Calu3 (cell line): ENCODE measurements around the gene BCL11A. TPM values are rescaled to one million over a fixed set of nuclear protein-coding genes. Genes with fewer than 3 reads are reported as not detected.

Experiments used
- BruUV-seq: library from RNA; stranded (reverse); fragments of 400-500 nt; replicated peaks from 2 replicates; lab custom pipeline; 2021; lab: Mats Ljungman, UMichigan
- CTCF ChIA-PET: fragments of 300-600 bp; sonication (Branson Sonifier 250); formaldehyde crosslinking; loops from one replicate; lab custom pipeline; 2022; ENCODE audit warnings: antibody characterized with exemption; lab: Charles Lee
- DNase-seq: peaks from one replicate; pipeline ENCODE4 v3.0.0; 2022
- H3K27ac Mint-ChIP-seq: one replicate; pipeline ENCODE4 v1.8.0; 2022; ENCODE audit warnings: mixed read lengths; ENCODE audit not compliant: unreplicated experiment
- H3K27me3 Mint-ChIP-seq: one replicate; pipeline ENCODE4 v1.8.0; 2022; ENCODE audit warnings: mixed read lengths; ENCODE audit not compliant: unreplicated experiment
- H3K36me3 Mint-ChIP-seq: one replicate; pipeline ENCODE4 v1.8.0; 2022; ENCODE audit warnings: mild to moderate bottlenecking, moderate library complexity, mixed read lengths; ENCODE audit not compliant: insufficient read depth, unreplicated experiment
- H3K4me1 Mint-ChIP-seq: one replicate; pipeline ENCODE4 v1.8.0; 2022; ENCODE audit warnings: mild to moderate bottlenecking, low read depth, mixed read lengths; ENCODE audit not compliant: unreplicated experiment
- H3K4me3 Mint-ChIP-seq: one replicate; pipeline ENCODE4 v1.8.0; 2022; ENCODE audit warnings: mild to moderate bottlenecking, low read depth, moderate library complexity, mixed read lengths; ENCODE audit not compliant: unreplicated experiment
- H3K9me3 Mint-ChIP-seq: one replicate; pipeline ENCODE4 v1.8.0; 2022; ENCODE audit warnings: low read depth, mixed read lengths; ENCODE audit not compliant: unreplicated experiment
- CTCF ChIP-seq: fragments of 200-600 bp; IDR thresholded peaks from one replicate; pipeline ENCODE4 v1.8.0; 2022; ENCODE audit warnings: antibody characterized with exemption; ENCODE audit not compliant: unreplicated experiment
- intact Hi-C: fragments of 100-400 bp; cut with micrococcal nuclease; formaldehyde crosslinking; loops from one replicate; pipeline ENCODE4 v1.10.0; 2022; ENCODE audit not compliant: unreplicated experiment
- total RNA-seq: library from RNA; stranded (reverse); gene quantifications from 2 replicates; pipeline ENCODE4 v1.2.3, GENCODE V29; 2022

BCL11A gene
- total RNA-seq, 1 experiment from 2014 or later, result 8.5 TPM

GRCh38 chr2:60597346-60597745, 43.9 kb upstream of the BCL11A start:
- CTCF ChIA-PET, result interaction anchor here (0.7 to 1.0 kb wide), 2 partner anchors 19 to 213 kb away, joined by 3 to 6 read pairs; no protein-coding TSS in a partner anchor
- no TSS peak for BruUV-seq
- Mint-ChIP-seq H3K4me1 (no peaks in the 10 kb centered on the region), H3K27me3 (peaks cover 41% of the 10 kb centered on the region), H3K4me3 (no peak overlapping the region), H3K36me3 (no peaks in the 10 kb centered on the region), H3K27ac (no peak overlapping the region), H3K9me3 (peaks cover 4% of the 10 kb centered on the region)
- DNase-seq, result no peak
- intact Hi-C loops, result no loop called here
- no peak for TF ChIP-seq CTCF

- DNase-seq, result no peak
- Mint-ChIP-seq H3K4me1 (no peaks in the 10 kb centered on the region), H3K27ac (no peak overlapping the region), H3K9me3 (peaks cover 6% of the 10 kb centered on the region), H3K4me3 (no peak overlapping the region), H3K27me3 (peaks cover 41% of the 10 kb centered on the region), H3K36me3 (no peaks in the 10 kb centered on the region)
- CTCF ChIA-PET, result interaction anchor here (0.7 kb wide), 1 partner anchor 214 kb away, joined by 6 read pairs; no protein-coding TSS in a partner anchor
- intact Hi-C loops, result no loop called here
- no peak for TF ChIP-seq CTCF
- no TSS peak for BruUV-seq
Observed at GRCh38 chr2:60596411-60596810, 43.0 kb upstream of the BCL11A start.

- CTCF ChIA-PET, result no interaction called here
- peaks cover 6% of the 10 kb centered on the region for H3K9me3 Mint-ChIP-seq
- H3K36me3 Mint-ChIP-seq, result no peaks in the 10 kb centered on the region
- H3K27me3 Mint-ChIP-seq, result peaks cover 44% of the 10 kb centered on the region
- no peak overlapping the region for H3K27ac Mint-ChIP-seq
- H3K4me1 Mint-ChIP-seq, result no peaks in the 10 kb centered on the region
- intact Hi-C loops, result no loop called here
- TF ChIP-seq CTCF, result no peak
- no peak for DNase-seq
- H3K4me3 Mint-ChIP-seq, result no peak overlapping the region
- no TSS peak for BruUV-seq
Observed at GRCh38 chr2:60595953-60596352, 42.5 kb upstream of the BCL11A start.

GRCh38 chr2:60589104-60589503, 35.6 kb upstream of the BCL11A start:
- no TSS peak for BruUV-seq
- Mint-ChIP-seq H3K4me1 (no peaks in the 10 kb centered on the region), H3K4me3 (no peak overlapping the region), H3K9me3 (peaks cover 6% of the 10 kb centered on the region), H3K27me3 (peaks cover 51% of the 10 kb centered on the region), H3K27ac (no peak overlapping the region), H3K36me3 (no peaks in the 10 kb centered on the region)
- intact Hi-C loops, result no loop called here
- no peak for TF ChIP-seq CTCF
- no peak for DNase-seq
- CTCF ChIA-PET, result no interaction called here
